HepG2 (cell line): ENCODE data around the gene OBSL1. TPM values are rescaled to one million over a fixed set of nuclear protein-coding genes. Genes with fewer than 3 reads are reported as not detected.

Experiments
- DMTF1 ChIP-seq: sonication (generic); formaldehyde crosslinking; IDR thresholded peaks from 2 replicates; pipeline ENCODE4 v1.4.0; 2020; ENCODE audit warnings: mild to moderate bottlenecking, missing genetic modification reagents
- ELF3 ChIP-seq: IDR thresholded peaks from 2 replicates; pipeline ENCODE4 v1.6.1; 2016; ENCODE audit warnings: missing genetic modification reagents, missing compliant biosample characterization
- FOXP1 ChIP-seq, 2 experiments: fragments of 450-650 bp in 1 of 2; IDR thresholded peaks; 2 replicates each; pipeline ENCODE4 v1.6.1; 2017 to 2018; ENCODE audit warnings: antibody characterized with exemption in 1 of 2
- HNRNPUL1 ChIP-seq: fragments of 200-400 bp; formaldehyde crosslinking; IDR thresholded peaks from 2 replicates; pipeline ENCODE4 v1.6.1; 2017; ENCODE audit warnings: low read depth, mild to moderate bottlenecking, low read length, moderate library complexity
- HOXD1 ChIP-seq: sonication (generic); formaldehyde crosslinking; IDR thresholded peaks from 2 replicates; pipeline ENCODE4 v1.5.0; 2020; ENCODE audit warnings: missing genetic modification reagents
- IKZF5 ChIP-seq: IDR thresholded peaks from 2 replicates; pipeline ENCODE4 v1.6.1; 2018; ENCODE audit warnings: missing genetic modification reagents, mild to moderate bottlenecking, missing compliant biosample characterization
- IRX3 ChIP-seq: sonication (generic); formaldehyde crosslinking; IDR thresholded peaks from 2 replicates; pipeline ENCODE4 v1.8.1; 2023; ENCODE audit warnings: mild to moderate bottlenecking, low read depth, missing genetic modification reagents, borderline replicate concordance
- KDM5B ChIP-seq: sonication (generic); formaldehyde crosslinking; IDR thresholded peaks from 2 replicates; pipeline ENCODE4 v1.4.0; 2020; ENCODE audit warnings: missing genetic modification reagents, mild to moderate bottlenecking, borderline replicate concordance
- MTA3 ChIP-seq: sonication (generic); formaldehyde crosslinking; IDR thresholded peaks from 2 replicates; pipeline ENCODE4 v1.4.0; 2020; ENCODE audit warnings: missing genetic modification reagents
- RARA ChIP-seq: IDR thresholded peaks from 2 replicates; pipeline ENCODE4 v1.6.1; 2016; ENCODE audit warnings: missing genetic modification reagents, missing compliant biosample characterization
- REL ChIP-seq: sonication (generic); formaldehyde crosslinking; conservative IDR thresholded peaks from 2 replicates; pipeline ENCODE4 v1.8.0; 2022; ENCODE audit warnings: mild to moderate bottlenecking, missing genetic modification reagents, moderate library complexity
- RFX3 ChIP-seq: IDR thresholded peaks from 2 replicates; pipeline ENCODE4 v1.6.1; 2016; ENCODE audit warnings: missing biosample characterization, missing genetic modification reagents
- SATB2 ChIP-seq: sonication (generic); formaldehyde crosslinking; IDR thresholded peaks from 2 replicates; pipeline ENCODE4 v1.5.0; 2020; ENCODE audit warnings: missing genetic modification reagents
- YEATS4 ChIP-seq: sonication (generic); formaldehyde crosslinking; IDR thresholded peaks from 2 replicates; pipeline ENCODE4 v1.4.0; 2020; ENCODE audit warnings: missing genetic modification reagents, borderline replicate concordance
- YY1 ChIP-seq: IDR thresholded peaks from 2 replicates; pipeline ENCODE4 v1.6.1; 2011; ENCODE audit warnings: low read length, low read depth, moderate library complexity, mild to moderate bottlenecking; ENCODE audit not compliant: insufficient read depth, insufficient replicate concordance
- ZBTB2 ChIP-seq: sonication (generic); formaldehyde crosslinking; IDR thresholded peaks from 2 replicates; pipeline ENCODE4 v1.8.0; 2022; ENCODE audit warnings: low read depth, missing genetic modification reagents
- ZNF124 ChIP-seq: sonication (generic); formaldehyde crosslinking; IDR thresholded peaks from 2 replicates; pipeline ENCODE4 v1.4.0; 2020; ENCODE audit warnings: missing genetic modification reagents
- ZNF274 ChIP-seq: sonication (generic); formaldehyde crosslinking; IDR thresholded peaks from 2 replicates; pipeline ENCODE4 v1.5.1; 2020; ENCODE audit warnings: mild to moderate bottlenecking, missing genetic modification reagents
- ZNF275 ChIP-seq: sonication (generic); formaldehyde crosslinking; IDR thresholded peaks from 2 replicates; pipeline ENCODE4 v1.8.0; 2022; ENCODE audit warnings: missing genetic modification reagents, mild to moderate bottlenecking, inconsistent platforms, borderline replicate concordance
- ZNF556 ChIP-seq: sonication (generic); formaldehyde crosslinking; IDR thresholded peaks from 2 replicates; pipeline ENCODE4 v1.4.0; 2020; ENCODE audit warnings: mild to moderate bottlenecking, missing genetic modification reagents, borderline replicate concordance
- ZNF720 ChIP-seq: sonication (generic); formaldehyde crosslinking; IDR thresholded peaks from 2 replicates; pipeline ENCODE4 v1.4.0; 2020; ENCODE audit warnings: missing genetic modification reagents
- polyA plus RNA-seq, 8 experiments: library from polyadenylated mRNA; depleted of rRNA in 3 of 8; stranded (reverse) in 7 of 8; unstranded in 1 of 8; fragments of >200 nt; fragmentation: Illumina TruSeq in 4 of 8; extraction: Trizol in 4 of 8; gene quantifications; 2 replicates each; pipeline versions ENCODE4 v1.2.1 to v1.2.3, GENCODE V29; 2011 to 2016; ENCODE audit warnings: low read depth in 4 of 8, missing spikeins in 1 of 8, mixed read lengths in 1 of 8; ENCODE audit not compliant: insufficient read depth in 1 of 8
- total RNA-seq, 5 experiments: library from RNA; depleted of rRNA; stranded (reverse); fragments of >200 nt; fragmentation: Illumina TruSeq; extraction: Trizol; gene quantifications; 2 replicates each; pipeline ENCODE4 v1.2.3, GENCODE V29; 2016; ENCODE audit warnings: low read depth in 1 of 5

OBSL1 gene
- total and polyA plus RNA-seq, 2 of the 13 experiments (the other 11 are each of a cell fraction or from before 2014, with no cell fraction given): 86.7 to 218 TPM

GRCh38 chr2:219551441-219552381 is 19.6 kb downstream of the OBSL1 start (continued):
- peak; percentile 45 for TF ChIP-seq ZBTB2
- TF ChIP-seq YY1: no peak
- no peak for TF ChIP-seq DMTF1
- peak; percentile 2; the same call in 1 of the 2 replicates for TF ChIP-seq YEATS4 (CRISPR knock-in tag)
- TF ChIP-seq KDM5B (CRISPR knock-in tag): peak; percentile 2; the same call in 1 of the 2 replicates
- no peak for TF ChIP-seq ELF3 (CRISPR knock-in tag)
- TF ChIP-seq RFX3 (CRISPR knock-in tag): no peak
- peak; percentile 49; the same call in 1 of the 2 replicates for TF ChIP-seq ZNF274 (CRISPR knock-in tag)
- peak; percentile 13; the same call in 1 of the 2 replicates for TF ChIP-seq HOXD1
- no peak for TF ChIP-seq SATB2
- TF ChIP-seq HNRNPUL1: no peak
- TF ChIP-seq ZNF275 (CRISPR knock-in tag): 0 out of 2 replicates have a peak, but pooled peaks have one; percentile 12
- TF ChIP-seq MTA3 (CRISPR knock-in tag): no peak
- no peak for TF ChIP-seq FOXP1 (IDR thresholded peaks at IDR 0.05)
- TF ChIP-seq FOXP1 (CRISPR knock-in tag; IDR thresholded peaks at IDR 0.05): no peak
- peak; percentile 6; the same call in 1 of the 2 replicates for TF ChIP-seq ZNF556 (CRISPR knock-in tag)
- 0 out of 2 replicates have a peak, but pooled peaks have one; percentile 5 for TF ChIP-seq IRX3 (CRISPR knock-in tag)
- TF ChIP-seq ZNF124 (CRISPR knock-in tag): no peak; the same call in 1 of the 2 replicates
- TF ChIP-seq IKZF5 (CRISPR knock-in tag): peak; percentile 22
- no peak for TF ChIP-seq RARA (CRISPR knock-in tag)
- peak; percentile 67 for TF ChIP-seq REL (CRISPR knock-in tag)
- TF ChIP-seq ZNF720 (CRISPR knock-in tag): no peak
